SK-N-MC (cell line): ENCODE data around the gene BCAR3.

Source experiments
- DNase-seq: peaks from one replicate; pipeline ENCODE4 v3.0.0-alpha.2; 2011; ENCODE audit warnings: low read depth, low spot score
- H3K27ac ChIP-seq: fragments of 200-600 bp; sonication (generic); 2 replicates; pipeline ENCODE4 v1.5.1; 2016; ENCODE audit warnings: mixed run types
- H3K36me3 ChIP-seq: fragments of 200-600 bp; sonication (generic); 2 replicates; pipeline ENCODE4 v1.6.1; 2017; ENCODE audit warnings: antibody characterized with exemption, low read length, mixed read lengths; ENCODE audit not compliant: insufficient read depth
- H3K4me3 ChIP-seq: fragments of 200-600 bp; sonication (generic); 2 replicates; pipeline ENCODE4 v1.5.1; 2016
- H3K9ac ChIP-seq: fragments of 200-600 bp; sonication (generic); 2 replicates; pipeline ENCODE4 v1.8.0; 2017; ENCODE audit warnings: mixed run types, mixed read lengths; ENCODE audit not compliant: insufficient read length
- H3K9me3 ChIP-seq: fragments of 200-600 bp; sonication (generic); 2 replicates; pipeline ENCODE4 v1.6.1; 2017; ENCODE audit warnings: low read depth, mild to moderate bottlenecking, antibody characterized with exemption, low read length, moderate library complexity, mixed read lengths
- EZH2 ChIP-seq: fragments of 200-600 bp; sonication (generic); IDR thresholded peaks from one replicate; pipeline ENCODE4 v1.6.1; 2017; ENCODE audit warnings: antibody characterized with exemption
- FOXP2 ChIP-seq: optimal IDR thresholded peaks from 2 replicates; pipeline ENCODE3; 2011; ENCODE audit warnings: mild to moderate bottlenecking, moderate library complexity; ENCODE audit not compliant: insufficient read depth; ENCODE audit errors: extremely low read length, control extremely low read depth
- POLR2AphosphoS5 ChIP-seq: IDR thresholded peaks from 2 replicates; pipeline ENCODE4 v1.6.1; 2012; ENCODE audit warnings: mild to moderate bottlenecking, low read depth, low read length, borderline replicate concordance

BCAR3 gene

GRCh38 chr1:93671099-93671621, 10.5 kb downstream of the BCAR3 start:
- Histone ChIP-seq H3K9me3 (no peaks in the 10 kb centered on the region), H3K4me3 (no peak overlapping the region), H3K36me3 (no peaks in the 10 kb centered on the region), H3K27ac (no peak overlapping the region), H3K9ac (no peak overlapping the region)
- TF ChIP-seq FOXP2 (no peak), EZH2 (no peak), POLR2AphosphoS5 (no peak)
- no peak for DNase-seq

DNA sequence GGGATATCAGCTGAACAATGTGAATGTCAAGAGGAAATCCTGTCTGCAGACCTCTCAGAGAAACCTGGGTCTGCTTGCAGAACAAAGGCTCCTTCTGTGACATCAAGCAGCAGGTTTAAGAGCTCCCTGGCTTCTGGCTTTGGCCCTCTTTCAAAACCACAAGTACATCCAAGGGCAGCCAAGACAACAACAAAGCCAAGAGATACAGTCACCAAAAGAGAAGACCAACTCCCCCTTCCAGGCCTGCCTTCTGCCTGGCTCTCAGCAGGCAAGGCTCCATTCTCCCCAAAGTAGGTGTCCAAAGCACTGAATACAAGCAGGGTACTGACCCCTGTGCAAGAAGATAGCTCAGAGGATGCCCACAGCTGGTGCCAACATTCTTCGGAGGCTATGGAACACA, 11.5 kb downstream of the BCAR3 start:
- no peak overlapping the region for H3K27ac ChIP-seq
- H3K36me3 ChIP-seq = no peaks in the 10 kb centered on the region
- no peak overlapping the region for H3K4me3 ChIP-seq
- TF ChIP-seq EZH2 (no peak), POLR2AphosphoS5 (no peak)
- H3K9ac ChIP-seq = no peak overlapping the region
- H3K9me3 ChIP-seq = no peaks in the 10 kb centered on the region
- no peak for DNase-seq

- H3K27ac ChIP-seq = no peak overlapping the region
- no peak for DNase-seq
- no peaks in the 10 kb centered on the region for H3K9me3 ChIP-seq
- TF ChIP-seq FOXP2 (no peak), POLR2AphosphoS5 (no peak), EZH2 (no peak)
- no peaks in the 10 kb centered on the region for H3K36me3 ChIP-seq
- no peak overlapping the region for H3K9ac ChIP-seq
- no peak overlapping the region for H3K4me3 ChIP-seq
Measured at GRCh38 chr1:93669369-93669768, 12.3 kb downstream of the BCAR3 start.

DNA sequence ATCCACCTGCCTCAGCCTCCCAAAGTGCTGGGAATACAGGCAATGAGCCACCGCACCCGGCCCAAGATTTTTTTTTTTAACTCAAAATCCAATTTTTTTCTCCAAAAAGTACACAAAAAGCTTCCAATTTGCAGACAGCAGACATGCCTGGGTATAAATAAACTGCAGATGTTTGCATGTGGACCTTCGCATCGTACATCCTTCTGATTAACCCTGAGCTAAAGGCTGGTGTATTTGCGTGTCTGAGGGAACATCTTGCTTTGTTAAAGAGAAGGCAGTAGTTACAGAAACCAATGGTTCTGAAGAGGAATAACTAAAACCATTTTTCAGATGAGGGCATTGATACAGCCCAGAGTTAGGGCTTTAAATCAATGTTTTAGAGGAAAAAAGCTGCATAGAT, 12.7 kb downstream of the BCAR3 start:
- DNase-seq = no peak
- no peak overlapping the region for H3K4me3 ChIP-seq
- TF ChIP-seq EZH2 (no peak), FOXP2 (no peak), POLR2AphosphoS5 (no peak)
- H3K36me3 ChIP-seq = no peaks in the 10 kb centered on the region
- H3K9me3 ChIP-seq = no peaks in the 10 kb centered on the region
- H3K27ac ChIP-seq = no peak overlapping the region
- H3K9ac ChIP-seq = no peak overlapping the region

- no peak for DNase-seq
- no peak overlapping the region for H3K4me3 ChIP-seq
- H3K9me3 ChIP-seq = no peaks in the 10 kb centered on the region
- no peak overlapping the region for H3K9ac ChIP-seq
- H3K27ac ChIP-seq = no peak overlapping the region
- H3K36me3 ChIP-seq = no peaks in the 10 kb centered on the region
- TF ChIP-seq EZH2 (no peak), FOXP2 (no peak), POLR2AphosphoS5 (no peak)
Measured at GRCh38 chr1:93668121-93668520, 13.5 kb downstream of the BCAR3 start.

DNA sequence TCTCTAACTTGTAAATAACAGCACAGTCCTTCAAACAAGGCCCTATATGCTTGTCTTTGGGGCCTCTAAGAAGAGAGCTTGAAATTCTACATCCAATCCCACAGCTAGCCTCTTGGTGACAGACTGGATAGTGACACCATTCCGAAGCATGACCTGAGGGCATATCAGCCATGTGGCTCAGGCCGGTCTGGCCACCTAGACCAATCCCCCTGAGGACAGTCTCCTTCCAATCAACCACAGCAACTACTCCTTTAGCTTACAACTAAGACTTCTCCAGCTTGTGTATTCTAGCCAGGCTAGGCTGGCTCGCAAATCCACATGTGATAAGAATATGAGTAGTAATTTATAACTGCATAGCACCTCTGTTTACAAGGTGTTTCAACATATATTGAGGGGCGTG, 14.0 kb downstream of the BCAR3 start:
- no peak overlapping the region for H3K27ac ChIP-seq
- no peaks in the 10 kb centered on the region for H3K36me3 ChIP-seq
- H3K9me3 ChIP-seq = no peaks in the 10 kb centered on the region
- no peak overlapping the region for H3K4me3 ChIP-seq
- no peak for DNase-seq
- H3K9ac ChIP-seq = no peak overlapping the region
- no peak for TF ChIP-seq FOXP2
- TF ChIP-seq EZH2 = no peak
- TF ChIP-seq POLR2AphosphoS5 = no peak

DNA sequence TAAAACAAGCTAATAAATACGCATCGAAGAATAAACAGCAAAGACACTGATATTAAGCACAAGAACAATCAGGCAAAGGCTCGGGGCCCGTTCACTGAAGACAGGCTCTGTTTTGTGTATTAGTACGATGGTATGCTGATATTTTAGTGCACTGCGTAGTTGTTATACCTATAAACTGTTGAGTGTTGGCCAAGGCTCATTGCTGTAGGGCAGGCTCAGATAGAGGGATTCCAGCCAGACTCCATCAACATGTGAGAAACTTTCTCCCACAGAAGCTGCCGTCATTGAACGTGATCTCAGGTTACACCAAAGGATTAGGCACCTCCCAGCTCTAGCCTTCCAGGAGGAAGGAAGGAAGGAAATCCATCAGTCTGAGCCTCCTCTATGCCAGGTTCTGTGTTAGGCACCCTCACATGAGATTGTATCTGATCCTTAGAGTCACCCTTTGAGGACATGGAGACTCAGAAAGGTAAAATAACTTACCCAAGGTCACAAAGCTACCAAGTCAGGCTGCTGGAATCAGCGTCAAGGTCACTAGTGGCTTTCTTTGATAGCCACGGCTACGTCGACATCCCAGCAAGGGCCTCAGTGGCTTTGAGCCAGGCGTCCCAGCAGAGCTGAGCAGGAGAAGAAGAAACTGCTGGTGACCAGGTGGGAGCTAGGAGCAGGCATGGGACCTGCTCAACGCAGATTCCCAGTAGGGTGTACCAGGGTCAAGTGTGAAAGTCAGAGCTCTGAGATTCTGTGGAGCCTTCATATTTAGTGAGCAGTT, 14.8 kb downstream of the BCAR3 start:
- no peak overlapping the region for H3K4me3 ChIP-seq
- TF ChIP-seq POLR2AphosphoS5 = no peak
- no peak for TF ChIP-seq FOXP2
- no peak for TF ChIP-seq EZH2
- no peak for DNase-seq
- H3K9ac ChIP-seq = no peak overlapping the region
- no peaks in the 10 kb centered on the region for H3K9me3 ChIP-seq
- no peaks in the 10 kb centered on the region for H3K36me3 ChIP-seq
- no peak overlapping the region for H3K27ac ChIP-seq

DNA sequence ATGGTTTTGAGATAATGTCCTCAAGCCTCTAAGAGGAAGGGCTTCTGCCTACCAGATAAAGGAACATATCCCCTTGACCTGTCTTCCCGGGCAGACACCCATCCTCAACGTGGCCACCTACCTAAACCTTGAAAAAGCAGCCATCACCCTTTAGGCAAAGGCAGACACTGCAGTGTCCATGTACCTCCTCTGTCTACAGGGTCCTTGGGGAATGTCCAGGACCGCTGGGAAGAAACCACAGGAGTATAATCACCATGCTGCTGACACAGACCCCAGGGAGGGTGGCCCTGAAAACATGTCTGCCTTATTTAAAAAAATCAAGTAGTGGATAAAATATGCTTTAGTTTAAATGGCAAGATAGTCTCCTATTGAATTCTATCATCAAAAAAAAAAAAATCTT, 16.6 kb downstream of the BCAR3 start:
- no peak for DNase-seq
- Histone ChIP-seq H3K36me3 (no peaks in the 10 kb centered on the region), H3K4me3 (no peak overlapping the region), H3K9ac (no peak overlapping the region), H3K9me3 (no peaks in the 10 kb centered on the region), H3K27ac (no peak overlapping the region)
- TF ChIP-seq EZH2 (no peak), POLR2AphosphoS5 (no peak), FOXP2 (no peak)

DNA sequence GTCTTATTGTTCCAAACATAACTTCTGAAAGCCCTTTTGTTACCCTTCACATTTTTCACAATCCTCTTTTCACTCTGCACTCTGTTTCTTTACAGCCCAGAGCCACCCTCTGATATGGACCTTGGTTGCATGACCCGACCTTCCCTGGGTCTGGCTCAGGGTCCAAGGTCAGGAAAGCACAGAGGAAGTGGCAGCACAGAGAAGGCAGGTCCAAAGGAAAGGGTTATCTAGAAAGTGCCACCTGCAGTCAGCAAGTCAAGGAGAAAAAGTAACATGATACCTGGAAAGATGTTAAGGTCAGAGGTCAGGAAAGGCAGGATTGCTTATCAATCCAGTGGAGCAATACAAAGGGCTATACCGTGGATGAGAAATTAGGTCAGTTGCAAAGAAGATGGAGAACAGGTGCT, 18.4 kb downstream of the BCAR3 start:
- no peak overlapping the region for H3K27ac ChIP-seq
- no peaks in the 10 kb centered on the region for H3K36me3 ChIP-seq
- H3K4me3 ChIP-seq = no peak overlapping the region

More for the DNA sequence above, 18.4 kb downstream of the BCAR3 start:
- TF ChIP-seq POLR2AphosphoS5 = no peak
- no peak for TF ChIP-seq EZH2
- no peak for TF ChIP-seq FOXP2
- no peaks in the 10 kb centered on the region for H3K9me3 ChIP-seq
- DNase-seq = no peak
- H3K9ac ChIP-seq = no peak overlapping the region
